Endothelial cell (in vitro differentiated cells): ENCODE data around the gene EIF6. TPM values are rescaled to one million over a fixed set of nuclear protein-coding genes. Genes with fewer than 3 reads are reported as not detected.

Experiments
- DNase-seq: peaks from one replicate; pipeline ENCODE4 v3.0.0; 2021; ENCODE audit warnings: low spot score
- H3K27ac Mint-ChIP-seq: one replicate; pipeline ENCODE4 v1.8.0; 2021; ENCODE audit warnings: mixed read lengths, inconsistent platforms; ENCODE audit not compliant: unreplicated experiment
- H3K27me3 Mint-ChIP-seq: one replicate; pipeline ENCODE4 v1.8.0; 2021; ENCODE audit warnings: mild to moderate bottlenecking, moderate library complexity, mixed read lengths, inconsistent platforms; ENCODE audit not compliant: unreplicated experiment
- H3K36me3 Mint-ChIP-seq: one replicate; pipeline ENCODE4 v1.8.0; 2021; ENCODE audit warnings: mild to moderate bottlenecking, low read depth, mixed read lengths, inconsistent platforms; ENCODE audit not compliant: unreplicated experiment
- H3K4me1 Mint-ChIP-seq: one replicate; pipeline ENCODE4 v1.8.0; 2021; ENCODE audit warnings: mild to moderate bottlenecking, mixed read lengths, inconsistent platforms; ENCODE audit not compliant: unreplicated experiment
- H3K4me3 Mint-ChIP-seq: one replicate; pipeline ENCODE4 v1.8.0; 2021; ENCODE audit warnings: mild to moderate bottlenecking, mixed read lengths, inconsistent platforms; ENCODE audit not compliant: unreplicated experiment
- H3K9me3 Mint-ChIP-seq: one replicate; pipeline ENCODE4 v1.8.0; 2021; ENCODE audit warnings: mixed read lengths, inconsistent platforms; ENCODE audit not compliant: unreplicated experiment
- total RNA-seq: library from RNA; stranded (reverse); fragmentation: NEBNext Ultra II Directional; extraction: Animal tissue kit (Norgen Biotek cat#: 25700); gene quantifications from one replicate; pipeline ENCODE4 v1.2.1, GENCODE V29; 2021; ENCODE audit not compliant: unreplicated experiment
- TF ChIP-seq, protein P1 (sequence below): fragments of 200-600 bp; sonication (generic); IDR thresholded peaks from one replicate; pipeline ENCODE4 v1.5.0; 2021; ENCODE audit warnings: antibody characterized with exemption; ENCODE audit not compliant: unreplicated experiment

The EIF6 gene
- total RNA-seq, 1 donor from 2014 or later: 120 TPM

DNA sequence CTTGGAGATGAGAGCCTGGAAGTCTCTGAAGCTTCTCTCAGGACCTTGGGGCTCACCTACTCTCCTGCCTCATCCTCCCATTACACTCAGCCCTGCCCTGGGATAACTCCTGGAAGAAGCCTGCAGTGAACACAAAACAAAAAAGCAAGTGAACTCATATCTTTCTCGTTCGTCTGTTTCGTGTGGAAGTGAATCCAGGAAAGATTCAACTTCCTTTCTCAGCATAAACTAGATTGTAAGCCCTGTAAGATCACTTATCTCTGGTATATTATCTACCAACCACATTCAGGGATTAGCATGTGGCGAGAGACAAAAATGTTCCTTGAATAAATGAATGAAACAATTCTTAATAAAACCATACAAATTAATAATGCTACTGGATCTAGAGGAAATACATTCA lies 44.1 kb upstream of the EIF6 start:
- Mint-ChIP-seq H3K27ac (peak overlapping the region; percentile 88), H3K27me3 (no peaks in the 10 kb centered on the region), H3K9me3 (no peaks in the 10 kb centered on the region), H3K36me3 (no peaks in the 10 kb centered on the region), H3K4me3 (no peak overlapping the region), H3K4me1 (peaks cover 30% of the 10 kb centered on the region)
- no peak for DNase-seq
- TF ChIP-seq, protein P1, sequence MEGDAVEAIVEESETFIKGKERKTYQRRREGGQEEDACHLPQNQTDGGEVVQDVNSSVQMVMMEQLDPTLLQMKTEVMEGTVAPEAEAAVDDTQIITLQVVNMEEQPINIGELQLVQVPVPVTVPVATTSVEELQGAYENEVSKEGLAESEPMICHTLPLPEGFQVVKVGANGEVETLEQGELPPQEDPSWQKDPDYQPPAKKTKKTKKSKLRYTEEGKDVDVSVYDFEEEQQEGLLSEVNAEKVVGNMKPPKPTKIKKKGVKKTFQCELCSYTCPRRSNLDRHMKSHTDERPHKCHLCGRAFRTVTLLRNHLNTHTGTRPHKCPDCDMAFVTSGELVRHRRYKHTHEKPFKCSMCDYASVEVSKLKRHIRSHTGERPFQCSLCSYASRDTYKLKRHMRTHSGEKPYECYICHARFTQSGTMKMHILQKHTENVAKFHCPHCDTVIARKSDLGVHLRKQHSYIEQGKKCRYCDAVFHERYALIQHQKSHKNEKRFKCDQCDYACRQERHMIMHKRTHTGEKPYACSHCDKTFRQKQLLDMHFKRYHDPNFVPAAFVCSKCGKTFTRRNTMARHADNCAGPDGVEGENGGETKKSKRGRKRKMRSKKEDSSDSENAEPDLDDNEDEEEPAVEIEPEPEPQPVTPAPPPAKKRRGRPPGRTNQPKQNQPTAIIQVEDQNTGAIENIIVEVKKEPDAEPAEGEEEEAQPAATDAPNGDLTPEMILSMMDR: no peak

DNA sequence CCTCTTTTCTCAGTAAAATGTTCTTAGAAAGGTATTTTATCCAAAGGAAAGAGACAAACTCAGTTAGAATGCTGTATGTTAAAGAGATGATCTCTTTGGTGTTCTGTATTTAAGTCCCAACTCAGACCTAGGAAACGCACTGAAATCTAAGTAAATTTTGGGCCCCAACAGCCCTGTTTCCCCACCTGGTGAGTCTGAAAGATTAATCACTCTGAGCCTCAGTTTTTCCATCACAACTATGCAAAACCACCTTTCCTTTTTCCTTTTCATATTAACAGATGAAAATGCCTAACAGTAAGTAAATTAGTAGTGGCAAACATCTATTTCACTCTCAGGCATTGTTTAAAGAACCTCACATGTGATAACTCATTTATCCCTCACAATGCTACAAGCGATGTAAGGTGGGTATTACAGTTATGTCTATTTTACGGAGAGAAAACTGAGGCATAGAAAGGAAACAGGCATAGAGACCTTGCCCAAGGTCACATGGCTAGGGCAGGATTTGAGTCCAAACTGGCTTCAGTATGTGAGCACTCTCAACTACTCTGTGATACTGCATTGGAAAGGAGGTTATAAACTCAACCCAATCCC lies 43.6 kb upstream of the EIF6 start:
- Mint-ChIP-seq H3K9me3 (no peaks in the 10 kb centered on the region), H3K4me3 (no peak overlapping the region), H3K36me3 (no peaks in the 10 kb centered on the region), H3K4me1 (peaks cover 30% of the 10 kb centered on the region), H3K27me3 (no peaks in the 10 kb centered on the region), H3K27ac (peak overlapping the region; percentile 88)
- TF ChIP-seq, protein P1: no peak
- DNase-seq: no peak

DNA sequence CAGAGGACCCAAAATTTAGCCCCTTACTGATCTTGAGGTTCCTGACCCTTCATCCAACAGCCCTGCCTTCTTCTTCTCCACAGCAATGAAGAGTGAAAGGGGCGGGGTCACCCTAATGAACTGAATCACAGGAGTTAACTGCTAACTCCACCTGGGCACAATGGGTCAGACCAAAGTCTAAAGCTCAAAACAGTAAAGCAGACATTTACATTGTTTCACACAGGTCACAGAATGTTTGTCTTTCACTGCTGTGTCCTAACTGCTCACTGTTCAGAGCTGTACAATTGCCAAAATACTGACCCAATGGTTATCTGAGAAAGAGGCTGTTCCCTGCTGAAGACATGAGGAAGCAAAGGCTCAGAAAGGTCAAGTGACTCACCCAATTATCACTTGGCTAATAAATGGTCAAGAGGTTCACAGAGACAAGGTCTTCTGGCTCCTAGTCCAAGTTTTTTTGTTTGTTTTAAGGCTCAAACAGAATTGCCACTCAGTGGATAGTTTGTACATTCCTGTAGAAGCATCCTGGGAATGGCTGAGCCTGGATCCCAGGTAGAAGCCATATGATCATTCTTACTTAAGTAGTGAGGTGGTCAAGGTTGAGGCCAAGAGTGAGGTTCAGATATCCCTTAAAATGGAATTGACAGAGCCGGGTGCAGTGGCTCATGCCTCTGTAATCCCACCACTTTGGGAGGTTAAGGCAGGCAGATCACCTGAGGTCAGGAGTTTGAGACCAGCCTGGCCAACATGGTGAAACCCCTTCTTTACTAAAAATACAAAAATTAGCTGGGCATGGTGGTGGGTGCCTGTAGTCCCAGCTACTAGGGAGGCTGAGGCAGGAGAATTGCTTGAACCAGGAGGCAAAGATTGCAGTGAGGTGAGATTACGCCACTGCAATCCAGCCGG lies 42.8 kb upstream of the EIF6 start:
- no peak for DNase-seq
- TF ChIP-seq, protein P1: no peak
- H3K4me1 Mint-ChIP-seq: peaks cover 30% of the 10 kb centered on the region
- no peaks in the 10 kb centered on the region for H3K27me3 Mint-ChIP-seq
- H3K27ac Mint-ChIP-seq: no peak overlapping the region
- H3K9me3 Mint-ChIP-seq: no peaks in the 10 kb centered on the region
- H3K36me3 Mint-ChIP-seq: no peaks in the 10 kb centered on the region
- no peak overlapping the region for H3K4me3 Mint-ChIP-seq

DNA sequence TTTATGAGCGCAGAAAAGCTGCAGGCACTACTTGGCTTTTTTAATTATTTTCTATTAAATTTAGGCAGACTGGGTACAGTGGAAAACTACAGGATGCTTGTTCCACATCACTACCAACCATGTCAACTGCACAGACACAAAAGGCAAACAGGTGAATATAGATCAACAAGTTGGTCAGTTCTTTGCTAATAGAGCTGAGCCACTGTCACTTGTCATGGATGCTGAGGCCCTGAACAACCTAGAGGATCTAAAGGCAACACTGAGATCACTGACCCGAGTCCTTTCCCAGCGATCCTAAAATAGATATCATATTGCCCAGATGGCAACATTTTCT lies 42.1 kb upstream of the EIF6 start:
- Mint-ChIP-seq H3K27ac (no peak overlapping the region), H3K27me3 (no peaks in the 10 kb centered on the region), H3K9me3 (no peaks in the 10 kb centered on the region), H3K36me3 (no peaks in the 10 kb centered on the region), H3K4me3 (no peak overlapping the region), H3K4me1 (peaks cover 30% of the 10 kb centered on the region)
- DNase-seq: no peak
- TF ChIP-seq, protein P1: no peak
